Ishikawa (cell line): ENCODE results near the gene MICOS13.

Experiments used
- CREB1 ChIP-seq: IDR thresholded peaks from 2 replicates; pipeline ENCODE4 v1.6.1; 2012; ENCODE audit warnings: low read depth
- EGR1 ChIP-seq: IDR thresholded peaks from 2 replicates; pipeline ENCODE4 v1.6.1; 2012
- EP300 ChIP-seq: IDR thresholded peaks from 2 replicates; pipeline ENCODE4 v1.6.1; 2012; ENCODE audit warnings: borderline replicate concordance
- FOXM1 ChIP-seq: IDR thresholded peaks from 2 replicates; pipeline ENCODE4 v1.6.1; 2012; ENCODE audit warnings: low read depth, borderline replicate concordance
- NFIC ChIP-seq: IDR thresholded peaks from 2 replicates; pipeline ENCODE4 v1.6.1; 2012
- RAD21 ChIP-seq: IDR thresholded peaks from 2 replicates; pipeline ENCODE4 v1.6.1; 2012; ENCODE audit warnings: low read depth
- TCF12 ChIP-seq: IDR thresholded peaks from 2 replicates; pipeline ENCODE4 v1.6.1; 2012; ENCODE audit warnings: low read depth
- TEAD4 ChIP-seq: IDR thresholded peaks from 2 replicates; pipeline ENCODE4 v1.6.1; 2012
- YY1 ChIP-seq: IDR thresholded peaks from 2 replicates; pipeline ENCODE4 v1.6.1; 2012; ENCODE audit warnings: low read depth
- TF ChIP-seq, protein P1 (sequence below): IDR thresholded peaks from 2 replicates; pipeline ENCODE4 v1.6.1; 2012
- TF ChIP-seq, protein P2 (sequence below): IDR thresholded peaks from 2 replicates; pipeline ENCODE4 v1.6.1; 2012; ENCODE audit warnings: low read depth, mild to moderate bottlenecking
- TF ChIP-seq, protein P3 (sequence below): IDR thresholded peaks from 2 replicates; pipeline ENCODE4 v1.6.1; 2012

DNA sequence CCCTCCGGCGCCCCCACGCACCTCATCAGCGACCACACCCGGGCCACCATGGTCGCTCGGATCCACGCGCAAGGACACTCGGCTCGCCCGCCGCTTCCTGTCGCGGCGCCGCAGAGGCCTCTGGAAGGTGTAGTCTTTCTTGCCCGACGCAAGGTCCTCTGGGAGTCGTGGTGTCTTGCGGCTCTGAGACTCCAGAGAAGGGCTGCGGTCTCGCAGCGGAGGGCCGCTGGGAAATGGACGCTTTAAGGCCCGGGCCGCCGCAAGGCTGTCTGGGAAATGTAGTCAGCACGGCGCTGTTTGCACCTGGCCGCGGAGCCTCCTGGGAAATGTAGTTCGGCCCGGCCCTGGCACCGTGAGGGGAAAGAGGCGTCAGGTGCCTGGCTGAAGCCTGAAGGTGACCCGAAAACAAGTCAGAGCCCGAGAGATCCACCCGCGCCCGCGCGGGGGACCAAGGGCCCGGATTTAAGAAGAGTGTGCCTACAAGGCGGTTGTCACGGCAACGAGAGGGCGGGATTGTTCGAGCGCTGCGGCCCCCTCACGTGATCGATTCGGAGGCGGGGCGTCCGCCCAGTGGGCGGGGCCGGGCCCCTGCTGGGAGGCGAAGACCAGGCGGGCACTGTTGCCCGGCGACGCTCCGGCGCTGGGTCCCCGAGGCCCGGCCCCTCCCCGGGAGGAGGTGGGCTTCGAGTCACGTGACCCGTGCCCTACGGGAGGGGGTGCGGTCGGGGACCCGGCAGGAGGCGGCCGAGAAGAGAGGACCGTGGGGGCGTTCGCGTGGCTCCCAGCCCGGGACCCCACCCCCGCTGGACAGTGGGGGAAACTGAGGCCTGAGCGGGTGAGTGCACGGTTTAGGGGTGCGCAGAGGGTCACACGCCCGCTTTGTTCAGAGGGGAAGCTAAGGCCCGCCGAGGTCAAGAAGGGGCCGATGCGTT, at the start of gene MICOS13, which contains the start of gene HSD11B1L:
- TF ChIP-seq, protein P1, sequence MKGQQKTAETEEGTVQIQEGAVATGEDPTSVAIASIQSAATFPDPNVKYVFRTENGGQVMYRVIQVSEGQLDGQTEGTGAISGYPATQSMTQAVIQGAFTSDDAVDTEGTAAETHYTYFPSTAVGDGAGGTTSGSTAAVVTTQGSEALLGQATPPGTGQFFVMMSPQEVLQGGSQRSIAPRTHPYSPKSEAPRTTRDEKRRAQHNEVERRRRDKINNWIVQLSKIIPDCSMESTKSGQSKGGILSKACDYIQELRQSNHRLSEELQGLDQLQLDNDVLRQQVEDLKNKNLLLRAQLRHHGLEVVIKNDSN: peak; percentile 96
- no peak for TF ChIP-seq NFIC
- TF ChIP-seq TEAD4: no peak
- TF ChIP-seq, protein P2, sequence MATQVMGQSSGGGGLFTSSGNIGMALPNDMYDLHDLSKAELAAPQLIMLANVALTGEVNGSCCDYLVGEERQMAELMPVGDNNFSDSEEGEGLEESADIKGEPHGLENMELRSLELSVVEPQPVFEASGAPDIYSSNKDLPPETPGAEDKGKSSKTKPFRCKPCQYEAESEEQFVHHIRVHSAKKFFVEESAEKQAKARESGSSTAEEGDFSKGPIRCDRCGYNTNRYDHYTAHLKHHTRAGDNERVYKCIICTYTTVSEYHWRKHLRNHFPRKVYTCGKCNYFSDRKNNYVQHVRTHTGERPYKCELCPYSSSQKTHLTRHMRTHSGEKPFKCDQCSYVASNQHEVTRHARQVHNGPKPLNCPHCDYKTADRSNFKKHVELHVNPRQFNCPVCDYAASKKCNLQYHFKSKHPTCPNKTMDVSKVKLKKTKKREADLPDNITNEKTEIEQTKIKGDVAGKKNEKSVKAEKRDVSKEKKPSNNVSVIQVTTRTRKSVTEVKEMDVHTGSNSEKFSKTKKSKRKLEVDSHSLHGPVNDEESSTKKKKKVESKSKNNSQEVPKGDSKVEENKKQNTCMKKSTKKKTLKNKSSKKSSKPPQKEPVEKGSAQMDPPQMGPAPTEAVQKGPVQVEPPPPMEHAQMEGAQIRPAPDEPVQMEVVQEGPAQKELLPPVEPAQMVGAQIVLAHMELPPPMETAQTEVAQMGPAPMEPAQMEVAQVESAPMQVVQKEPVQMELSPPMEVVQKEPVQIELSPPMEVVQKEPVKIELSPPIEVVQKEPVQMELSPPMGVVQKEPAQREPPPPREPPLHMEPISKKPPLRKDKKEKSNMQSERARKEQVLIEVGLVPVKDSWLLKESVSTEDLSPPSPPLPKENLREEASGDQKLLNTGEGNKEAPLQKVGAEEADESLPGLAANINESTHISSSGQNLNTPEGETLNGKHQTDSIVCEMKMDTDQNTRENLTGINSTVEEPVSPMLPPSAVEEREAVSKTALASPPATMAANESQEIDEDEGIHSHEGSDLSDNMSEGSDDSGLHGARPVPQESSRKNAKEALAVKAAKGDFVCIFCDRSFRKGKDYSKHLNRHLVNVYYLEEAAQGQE: no peak
- TF ChIP-seq EP300: no peak; the same call in 1 of the 2 replicates
- TF ChIP-seq TCF12: peak; percentile 82
- TF ChIP-seq CREB1: 0 out of 2 replicates have a peak, but pooled peaks have one; percentile 33
- TF ChIP-seq RAD21: no peak
- peak; percentile 77 for TF ChIP-seq YY1
- no peak for TF ChIP-seq EGR1
- TF ChIP-seq, protein P3, sequence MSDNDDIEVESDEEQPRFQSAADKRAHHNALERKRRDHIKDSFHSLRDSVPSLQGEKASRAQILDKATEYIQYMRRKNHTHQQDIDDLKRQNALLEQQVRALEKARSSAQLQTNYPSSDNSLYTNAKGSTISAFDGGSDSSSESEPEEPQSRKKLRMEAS: peak; percentile 53; the same call in 1 of the 2 replicates
- TF ChIP-seq FOXM1: no peak
